Mesendoderm (in vitro differentiated cells): ENCODE data around the gene KIAA0513.
"Not testable (repeated sequence)": the region's sequence is repeated elsewhere in the genome, so short reads cannot be mapped to it uniquely, and the experiment has no call there.

Experiments
- DNase-seq: peaks from one replicate; pipeline ENCODE4 v3.0.0; 2013
- H2AK5ac ChIP-seq: 2 replicates; pipeline ENCODE4 v1.6.1; 2013; ENCODE audit warnings: low read length, inconsistent platforms
- H2BK120ac ChIP-seq: 2 replicates; pipeline ENCODE4 v1.6.1; 2013; ENCODE audit warnings: low read depth, mild to moderate bottlenecking, low read length, moderate library complexity, mixed read lengths
- H2BK15ac ChIP-seq: replicated peaks from 2 replicates; pipeline ENCODE4 v1.6.1; 2013; ENCODE audit warnings: low read depth, mild to moderate bottlenecking, moderate library complexity
- H2BK5ac ChIP-seq: 2 replicates; pipeline ENCODE4 v1.6.1; 2013; ENCODE audit warnings: low read length, inconsistent platforms
- H3K18ac ChIP-seq: 2 replicates; pipeline ENCODE4 v1.6.1; 2013; ENCODE audit warnings: mild to moderate bottlenecking, low read length, mixed read lengths
- H3K23ac ChIP-seq: one replicate; pipeline ENCODE4 v1.6.1; 2013; ENCODE audit warnings: low read length
- H3K27ac ChIP-seq: 2 replicates; pipeline ENCODE4 v1.5.1; 2013; ENCODE audit warnings: low read depth, mild to moderate bottlenecking, inconsistent platforms, low read length, moderate library complexity
- H3K27me3 ChIP-seq: 2 replicates; pipeline ENCODE4 v1.6.1; 2013; ENCODE audit warnings: low read length, control low read depth, mild to moderate bottlenecking, inconsistent platforms; ENCODE audit not compliant: insufficient read depth, poor library complexity
- H3K36me3 ChIP-seq: 2 replicates; pipeline ENCODE4 v1.6.1; 2013; ENCODE audit warnings: low read length, inconsistent platforms; ENCODE audit not compliant: control insufficient read depth, insufficient read depth
- H3K4ac ChIP-seq: one replicate; pipeline ENCODE4 v1.6.1; 2013; ENCODE audit warnings: low read depth, mild to moderate bottlenecking, low read length, moderate library complexity
- H3K4me1 ChIP-seq: 2 replicates; pipeline ENCODE4 v1.6.1; 2013; ENCODE audit warnings: low read depth, low read length, inconsistent platforms; ENCODE audit not compliant: control insufficient read depth
- H3K4me2 ChIP-seq: 2 replicates; pipeline ENCODE4 v1.6.1; 2013; ENCODE audit warnings: low read length
- H3K4me3 ChIP-seq: 2 replicates; pipeline ENCODE4 v1.5.1; 2013; ENCODE audit warnings: mild to moderate bottlenecking, low read length
- H3K56ac ChIP-seq: one replicate; pipeline ENCODE4 v1.6.1; 2013; ENCODE audit warnings: low read length
- H3K79me1 ChIP-seq: 2 replicates; pipeline ENCODE4 v1.6.1; 2013; ENCODE audit warnings: low read length, inconsistent platforms
- H3K79me2 ChIP-seq: 2 replicates; pipeline ENCODE4 v1.6.1; 2013; ENCODE audit warnings: mild to moderate bottlenecking, low read length; ENCODE audit not compliant: control insufficient read depth, insufficient read depth
- H3K9ac ChIP-seq: 2 replicates; pipeline ENCODE4 v1.6.1; 2013; ENCODE audit warnings: low read length, inconsistent platforms
- H4K5ac ChIP-seq: one replicate; pipeline ENCODE4 v1.6.1; 2013; ENCODE audit warnings: low read length
- H4K8ac ChIP-seq: one replicate; pipeline ENCODE4 v1.6.1; 2013; ENCODE audit warnings: low read depth, mild to moderate bottlenecking, control low read depth, low read length, moderate library complexity
- WGBS: extraction: QIAGEN DNeasy Blood & Tissue Kit; methylation state at CpG from one replicate; pipeline ENCODE4 v1.1.7; 2013; ENCODE audit warnings: low lambda C conversion rate, missing lambda C conversion rate; ENCODE audit not compliant: insufficient coverage; ENCODE audit errors: extremely low coverage; 5-methylcytosine and 5-hydroxymethylcytosine counted together

KIAA0513 gene

GRCh38 chr16:85113168-85113733 lies 85.7 kb downstream of the KIAA0513 start:
- H2BK5ac ChIP-seq: no peak overlapping the region
- H3K4ac ChIP-seq: no peak overlapping the region
- no peaks in the 10 kb centered on the region for H3K79me1 ChIP-seq
- WGBS: no CpG with 5 or more reads among the region's 14 CpGs
- no peak overlapping the region for H3K27ac ChIP-seq
- no peak overlapping the region for H3K56ac ChIP-seq
- H3K4me3 ChIP-seq: no peak overlapping the region
- no peak overlapping the region for H4K5ac ChIP-seq
- H3K79me2 ChIP-seq: no peaks in the 10 kb centered on the region
- no peaks in the 10 kb centered on the region for H3K27me3 ChIP-seq
- no peak overlapping the region for H3K23ac ChIP-seq
- no peak overlapping the region for H3K18ac ChIP-seq
- H3K4me2 ChIP-seq: no peak overlapping the region
- no peaks in the 10 kb centered on the region for H3K4me1 ChIP-seq
- no peaks in the 10 kb centered on the region for H3K36me3 ChIP-seq
- H2BK15ac ChIP-seq: no peak overlapping the region
- no peak for DNase-seq
- no peak overlapping the region for H2BK120ac ChIP-seq
- no peak overlapping the region for H3K9ac ChIP-seq
- H4K8ac ChIP-seq: no peak overlapping the region
- no peak overlapping the region for H2AK5ac ChIP-seq

GRCh38 chr16:85113913-85114312 lies 86.3 kb downstream of the KIAA0513 start:
- no peak overlapping the region for H2BK5ac ChIP-seq
- no peak overlapping the region for H3K4ac ChIP-seq
- no peak overlapping the region for H2AK5ac ChIP-seq
- no peak for DNase-seq
- no peaks in the 10 kb centered on the region for H3K4me1 ChIP-seq
- H3K23ac ChIP-seq: no peak overlapping the region
- no peak overlapping the region for H4K8ac ChIP-seq
- H3K27me3 ChIP-seq: no peaks in the 10 kb centered on the region
- no peak overlapping the region for H3K18ac ChIP-seq
- no peak overlapping the region for H4K5ac ChIP-seq
- no peak overlapping the region for H3K27ac ChIP-seq
- H3K4me2 ChIP-seq: no peak overlapping the region
- H3K79me1 ChIP-seq: no peaks in the 10 kb centered on the region
- no peak overlapping the region for H3K9ac ChIP-seq
- H3K56ac ChIP-seq: no peak overlapping the region
- H3K79me2 ChIP-seq: no peaks in the 10 kb centered on the region
- no peak overlapping the region for H2BK15ac ChIP-seq
- H2BK120ac ChIP-seq: no peak overlapping the region
- no CpG with 5 or more reads among the region's 14 CpGs for WGBS
- H3K4me3 ChIP-seq: no peak overlapping the region
- H3K36me3 ChIP-seq: no peaks in the 10 kb centered on the region

- WGBS: no CpG with 5 or more reads among the region's 20 CpGs
- H3K4me2 ChIP-seq: no peak overlapping the region
- H3K27me3 ChIP-seq: no peaks in the 10 kb centered on the region
- no peaks in the 10 kb centered on the region for H3K36me3 ChIP-seq
- no peak overlapping the region for H4K8ac ChIP-seq
- no peak overlapping the region for H3K4ac ChIP-seq
- no peak overlapping the region for H3K23ac ChIP-seq
- no peaks in the 10 kb centered on the region for H3K4me1 ChIP-seq
- no peak overlapping the region for H3K56ac ChIP-seq
- no peak overlapping the region for H2AK5ac ChIP-seq
- no peak overlapping the region for H3K4me3 ChIP-seq
- H4K5ac ChIP-seq: no peak overlapping the region
- H2BK15ac ChIP-seq: no peak overlapping the region
- no peak overlapping the region for H3K9ac ChIP-seq
- no peak overlapping the region for H3K27ac ChIP-seq
- H3K18ac ChIP-seq: no peak overlapping the region
- peak; percentile 92 for DNase-seq
- H3K79me1 ChIP-seq: no peaks in the 10 kb centered on the region
- no peaks in the 10 kb centered on the region for H3K79me2 ChIP-seq
- no peak overlapping the region for H2BK120ac ChIP-seq
- no peak overlapping the region for H2BK5ac ChIP-seq
Measured at GRCh38 chr16:85114909-85115567, 87.4 kb downstream of the KIAA0513 start.

- Histone ChIP-seq H2BK120ac (no peak overlapping the region), H3K4me2 (no peak overlapping the region), H3K4me1 (no peaks in the 10 kb centered on the region), H3K4me3 (no peak overlapping the region), H2BK15ac (no peak overlapping the region), H3K36me3 (no peaks in the 10 kb centered on the region), H2BK5ac (no peak overlapping the region), H4K8ac (no peak overlapping the region), H3K27me3 (no peaks in the 10 kb centered on the region), H3K18ac (no peak overlapping the region), H3K4ac (no peak overlapping the region), H3K9ac (no peak overlapping the region), H2AK5ac (no peak overlapping the region), H3K56ac (no peak overlapping the region), H4K5ac (no peak overlapping the region), H3K79me2 (no peaks in the 10 kb centered on the region), H3K27ac (no peak overlapping the region), H3K23ac (no peak overlapping the region), H3K79me1 (no peaks in the 10 kb centered on the region)
- no CpG with 5 or more reads among the region's 12 CpGs for WGBS
- no peak for DNase-seq
Measured at GRCh38 chr16:85117418-85117817, 89.8 kb downstream of the KIAA0513 start.

GRCh38 chr16:85120006-85120340 lies 92.4 kb downstream of the KIAA0513 start:
- no peaks in the 10 kb centered on the region for H3K79me1 ChIP-seq
- H3K27ac ChIP-seq: no peak overlapping the region
- H3K4me2 ChIP-seq: no peak overlapping the region
- H3K18ac ChIP-seq: no peak overlapping the region
- H4K8ac ChIP-seq: no peak overlapping the region
- H3K36me3 ChIP-seq: no peaks in the 10 kb centered on the region
- no peak overlapping the region for H2BK15ac ChIP-seq
- no peak overlapping the region for H3K23ac ChIP-seq
- H4K5ac ChIP-seq: no peak overlapping the region
- H3K56ac ChIP-seq: no peak overlapping the region
- H2AK5ac ChIP-seq: no peak overlapping the region
- H3K79me2 ChIP-seq: no peaks in the 10 kb centered on the region
- H3K4me1 ChIP-seq: no peaks in the 10 kb centered on the region
- no peak overlapping the region for H3K9ac ChIP-seq
- no CpG with 5 or more reads among the region's 4 CpGs for WGBS
- DNase-seq: no peak
- no peak overlapping the region for H2BK5ac ChIP-seq
- no peaks in the 10 kb centered on the region for H3K27me3 ChIP-seq
- no peak overlapping the region for H3K4ac ChIP-seq
- no peak overlapping the region for H2BK120ac ChIP-seq
- H3K4me3 ChIP-seq: no peak overlapping the region

GRCh38 chr16:85123441-85123840 lies 95.8 kb downstream of the KIAA0513 start:
- not testable (repeated sequence) for H2BK15ac ChIP-seq, H4K8ac ChIP-seq, H3K4me3 ChIP-seq, H3K56ac ChIP-seq, H3K36me3 ChIP-seq, H3K79me1 ChIP-seq, H3K27ac ChIP-seq, H3K27me3 ChIP-seq, H4K5ac ChIP-seq, H2BK5ac ChIP-seq, H3K9ac ChIP-seq, H2AK5ac ChIP-seq, H3K18ac ChIP-seq, H3K23ac ChIP-seq, H2BK120ac ChIP-seq, DNase-seq, H3K4me1 ChIP-seq, H3K4me2 ChIP-seq, H3K79me2 ChIP-seq
- peak overlapping the region; percentile 29 for H3K4ac ChIP-seq
- no CpG with 5 or more reads among the region's 6 CpGs for WGBS
